NCI-H446 (cell line): ENCODE results near the gene TSPAN5.
A peak's percentile ranks its signal among the peaks of the same experiment; 100 is the strongest.

Experiments used
- DNase-seq, 2 experiments: peaks; one replicate each; lab custom pipeline; 2025; lab: John Stamatoyannopoulos, UW

TSPAN5 gene

DNA sequence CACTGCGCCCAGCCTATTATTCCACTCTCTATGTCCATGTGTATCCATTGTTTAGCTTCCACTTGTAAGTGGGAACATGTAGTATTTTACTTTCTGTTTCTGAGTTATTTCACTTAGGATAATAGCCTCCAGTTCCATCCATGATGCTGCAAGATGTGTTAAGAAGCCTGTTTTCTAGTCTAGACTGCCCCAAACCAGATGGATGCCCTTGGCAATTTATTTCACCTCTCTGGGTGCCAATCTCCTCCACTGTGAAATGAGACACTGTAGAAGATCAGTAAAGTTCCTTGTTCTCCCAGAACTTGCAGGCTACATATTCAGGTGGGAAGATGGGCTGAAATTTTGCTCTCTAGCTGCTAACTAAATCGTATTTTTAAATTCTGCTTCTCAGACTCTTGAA is 72.8 kb downstream of the TSPAN5 start:
- no peak for DNase-seq

DNA sequence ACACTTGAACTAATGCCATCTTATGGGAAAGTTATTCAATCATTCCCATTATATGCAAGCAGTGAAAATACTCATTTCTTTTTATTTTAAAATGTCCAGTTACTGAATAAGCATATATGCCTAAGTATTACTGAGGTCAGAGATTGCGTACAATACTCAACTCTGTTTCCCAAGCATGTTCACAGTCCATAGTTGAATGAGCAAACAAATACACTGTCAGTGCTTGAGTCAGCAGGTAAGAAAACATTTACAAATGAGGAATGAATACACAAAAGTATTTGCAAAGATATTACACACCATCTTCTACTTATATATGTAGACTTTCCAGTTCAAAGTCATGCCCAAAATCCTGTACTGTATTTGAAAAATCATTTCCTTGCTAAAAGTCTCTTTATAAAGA is 74.1 kb downstream of the TSPAN5 start:
- DNase-seq = no peak

DNA sequence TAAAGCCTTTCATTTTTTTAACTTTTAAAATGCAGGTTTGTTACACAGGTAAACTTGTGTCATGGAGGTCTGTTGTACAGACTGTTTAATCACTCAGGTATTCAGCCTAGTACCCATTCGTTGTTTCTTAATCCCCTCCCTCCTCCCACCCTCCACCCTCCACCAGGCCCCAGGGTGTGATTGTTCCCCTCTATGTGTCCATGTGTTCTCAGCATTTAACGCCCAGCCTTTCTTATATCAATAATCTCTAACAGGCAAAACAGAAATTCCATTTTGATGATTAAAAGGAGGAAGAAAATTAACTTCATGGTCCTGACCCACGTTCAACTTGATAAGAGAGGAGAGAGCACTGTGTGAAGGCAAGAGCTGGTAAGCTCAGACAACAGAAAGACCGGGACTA is 75.1 kb downstream of the TSPAN5 start:
- no peak for DNase-seq

DNA sequence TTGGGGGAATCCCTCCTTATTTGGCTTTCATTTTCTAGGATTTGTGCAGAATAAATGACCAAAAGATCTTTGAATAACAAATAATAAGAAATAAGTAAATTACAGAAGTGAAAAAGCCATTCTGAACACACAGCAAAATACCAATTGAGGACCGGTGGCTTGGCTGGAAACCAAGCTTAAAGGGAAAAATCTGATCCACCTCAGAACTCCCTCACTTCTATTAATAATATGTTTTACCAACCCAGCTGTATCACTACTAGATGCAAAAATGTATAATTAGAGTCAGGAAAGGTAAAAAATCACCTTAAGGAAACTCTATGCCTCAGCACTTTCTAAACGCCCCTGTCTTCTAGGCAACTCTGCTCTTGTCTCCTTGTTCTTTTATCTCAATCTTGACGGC is 77.3 kb downstream of the TSPAN5 start:
- DNase-seq = no peak

DNA sequence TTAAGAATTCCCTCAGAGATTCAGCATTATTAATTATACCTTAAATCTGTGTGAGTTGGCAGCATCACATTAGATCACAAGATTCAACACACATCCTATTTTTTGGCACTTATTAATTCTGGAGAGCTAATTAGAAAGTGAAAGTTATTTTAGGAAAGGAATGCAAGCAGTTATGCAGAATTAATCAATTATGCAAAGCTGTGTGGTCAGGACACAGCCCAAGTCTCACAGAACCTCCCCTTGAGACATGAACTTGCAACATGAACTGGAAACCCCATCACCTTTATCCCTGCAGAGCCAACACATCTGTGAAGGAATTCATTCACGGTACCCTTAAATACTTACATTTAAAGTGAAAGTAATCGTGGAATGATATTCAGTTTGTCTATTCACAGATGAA is 80.5 kb downstream of the TSPAN5 start:
- DNase-seq = peak in 1 of 2 experiments; percentile 34

DNA sequence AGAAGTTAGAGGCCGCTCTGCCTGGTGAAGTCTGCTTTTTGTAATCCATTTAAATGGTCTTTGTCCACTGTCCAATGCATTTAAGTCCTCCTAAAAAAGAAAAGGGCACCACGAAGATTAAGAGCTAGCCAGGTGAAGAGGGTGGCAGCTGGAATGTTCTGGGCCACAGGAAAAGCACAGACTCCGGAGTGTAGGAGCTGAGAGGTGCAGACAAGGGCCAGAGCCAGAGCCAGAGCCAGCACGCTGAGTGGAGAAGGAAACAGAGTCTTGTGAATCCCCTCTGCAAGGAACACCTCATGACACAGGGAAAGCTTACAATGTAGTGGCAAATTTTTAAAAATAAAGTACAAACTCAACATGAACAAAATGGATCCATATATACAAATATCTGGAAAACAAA is 83.6 kb downstream of the TSPAN5 start:
- no peak for DNase-seq

DNA sequence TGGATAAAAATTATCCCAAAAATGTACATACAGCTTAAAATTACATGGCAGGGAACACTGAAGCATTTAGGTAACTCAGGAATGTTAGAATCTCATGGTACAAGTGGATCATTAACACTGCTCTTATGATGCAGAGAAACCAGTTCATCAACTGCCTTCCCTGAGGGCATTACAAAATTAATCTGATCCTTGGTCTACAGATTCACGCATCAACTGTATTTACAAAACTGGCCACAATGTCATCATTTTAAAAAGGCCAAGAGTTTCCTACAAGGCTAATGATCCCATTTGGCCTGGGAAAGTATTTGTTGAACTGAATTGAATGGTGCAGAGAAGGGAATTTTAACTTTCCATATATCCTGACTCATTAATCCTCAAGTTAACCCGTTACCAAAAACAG is 84.6 kb downstream of the TSPAN5 start:
- DNase-seq = no peak

DNA sequence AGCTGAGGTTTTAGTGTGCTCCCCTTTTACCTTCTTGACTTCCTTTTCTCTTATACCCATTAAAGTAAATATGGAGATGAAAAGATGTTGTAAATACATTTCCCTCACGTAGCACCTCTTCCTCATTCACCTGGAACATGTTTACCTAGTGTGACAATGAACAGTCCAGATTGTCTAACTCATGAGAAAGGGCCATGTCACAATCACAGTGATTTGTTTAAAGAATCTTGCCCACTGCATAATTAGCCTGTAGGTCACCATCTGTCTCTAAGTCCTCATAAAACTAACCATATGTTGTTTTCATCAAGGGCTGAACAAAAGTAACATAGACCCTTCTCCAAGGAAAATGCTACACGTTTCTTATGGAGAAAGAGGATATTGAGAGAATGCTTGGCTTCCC is 85.7 kb downstream of the TSPAN5 start:
- peak in 1 of 2 experiments; percentile 48 for DNase-seq

DNA sequence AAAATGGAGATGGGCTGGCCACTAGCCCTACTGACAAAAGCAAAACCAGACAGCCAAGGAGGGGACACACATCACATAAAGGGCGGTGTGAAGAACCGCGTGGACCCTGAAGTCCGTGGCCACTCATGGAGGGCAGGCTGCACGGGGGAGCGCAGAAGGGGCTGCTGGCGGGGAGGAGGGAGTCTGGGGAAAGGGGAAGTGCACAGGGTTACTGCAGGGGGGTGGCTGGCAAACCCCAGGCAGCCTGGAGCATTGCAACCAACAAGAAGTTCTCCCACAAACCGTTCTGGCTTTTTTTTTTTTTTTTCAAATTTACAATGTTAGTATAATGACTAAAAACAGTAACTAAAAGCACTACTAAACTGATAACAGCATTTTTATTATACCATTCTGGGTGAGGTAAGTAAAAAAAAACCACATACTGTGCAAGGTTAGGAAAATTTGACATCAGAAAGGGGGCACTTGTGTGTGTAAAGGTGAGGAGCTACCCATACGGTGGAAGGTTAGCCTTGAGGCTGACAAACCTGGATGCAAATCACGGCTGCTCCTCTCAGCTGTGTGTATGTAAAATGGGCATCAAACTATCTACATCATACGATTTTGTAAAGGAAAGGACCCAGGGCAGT is 87.1 kb downstream of the TSPAN5 start:
- no peak for DNase-seq

DNA sequence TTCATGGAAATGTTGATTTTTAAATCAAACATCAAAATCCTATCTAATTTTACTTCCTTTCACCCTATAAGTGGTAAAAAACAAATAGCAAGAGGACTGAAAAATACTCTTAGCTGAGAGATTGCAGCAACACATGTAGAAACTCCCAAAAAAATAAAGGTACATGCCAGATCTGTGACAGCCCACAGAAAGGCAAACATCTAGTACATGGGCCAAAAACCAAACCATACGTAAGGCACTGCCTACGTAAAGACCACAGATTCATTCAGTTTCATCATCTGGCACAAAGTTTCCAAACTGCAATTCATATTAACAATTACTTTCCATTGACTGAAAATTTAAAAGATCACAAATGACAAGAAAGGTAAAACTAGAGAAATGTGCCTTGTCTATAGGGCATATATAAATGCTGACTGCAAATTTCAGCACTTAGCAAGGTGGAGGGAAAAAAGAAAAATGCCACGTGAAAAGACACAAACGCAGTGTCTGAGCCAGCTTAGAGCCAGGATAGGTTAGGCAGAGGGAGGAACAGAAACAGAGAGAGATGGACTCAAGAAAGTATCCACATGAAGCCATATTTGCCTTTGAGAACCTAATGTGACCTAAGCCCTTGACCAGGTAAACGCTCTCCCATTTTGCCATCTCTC is 88.1 kb downstream of the TSPAN5 start:
- DNase-seq = peak in 1 of 2 experiments; percentile 6

DNA sequence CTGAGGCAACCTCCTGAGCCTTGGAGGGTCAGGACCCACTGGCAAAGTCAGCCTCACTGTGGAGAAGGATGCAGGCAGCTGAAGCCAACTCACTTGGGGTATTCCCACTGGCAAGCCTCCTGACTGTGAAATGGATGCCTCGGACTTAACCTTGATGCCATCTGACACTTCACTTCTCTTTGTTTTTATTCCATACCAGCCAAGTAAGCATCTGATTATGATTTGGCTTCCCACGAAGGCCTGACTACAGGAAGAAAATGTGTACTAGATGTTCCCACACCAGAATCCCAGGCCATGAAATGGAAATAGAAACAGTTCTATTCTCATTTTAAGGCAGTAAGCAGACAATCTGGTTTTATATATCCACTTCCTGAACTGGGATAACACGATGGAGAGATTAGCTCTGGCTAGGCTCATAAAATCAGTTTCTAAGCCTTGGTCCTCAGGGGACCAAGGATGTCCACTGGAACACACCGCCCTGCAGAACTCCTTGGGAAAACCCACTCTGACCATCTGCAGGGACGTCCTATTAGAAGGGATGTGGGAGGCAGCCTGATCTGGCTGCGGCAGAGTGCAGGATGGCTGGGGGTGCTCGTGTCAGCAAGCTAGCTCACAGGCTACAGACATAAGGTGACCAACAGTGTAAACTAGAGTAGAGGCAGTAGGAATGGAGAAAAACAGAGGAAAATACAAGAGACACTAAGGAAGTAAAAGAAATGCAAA is 89.3 kb downstream of the TSPAN5 start:
- peak in 1 of 2 experiments; percentile 58 for DNase-seq

DNA sequence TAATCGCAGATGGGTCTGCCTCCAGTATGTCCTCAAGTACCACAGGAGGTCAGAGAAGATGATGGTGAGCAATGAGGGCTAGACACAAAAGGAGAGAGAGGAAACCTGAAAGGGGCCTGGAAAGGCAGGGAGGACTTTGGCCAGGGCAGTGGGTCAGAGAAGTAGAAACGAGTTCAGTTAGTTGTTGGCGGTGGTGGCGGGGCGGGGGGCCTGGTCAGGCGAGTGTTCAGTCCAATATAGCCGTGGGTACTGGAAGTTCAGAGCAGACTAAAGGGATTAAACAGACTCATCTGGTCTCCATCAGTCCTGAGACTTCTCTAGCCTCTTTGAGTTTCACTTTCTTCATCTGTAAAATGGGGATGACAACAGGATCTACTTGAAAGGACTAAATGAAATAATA is 90.8 kb downstream of the TSPAN5 start:
- no peak for DNase-seq

DNA sequence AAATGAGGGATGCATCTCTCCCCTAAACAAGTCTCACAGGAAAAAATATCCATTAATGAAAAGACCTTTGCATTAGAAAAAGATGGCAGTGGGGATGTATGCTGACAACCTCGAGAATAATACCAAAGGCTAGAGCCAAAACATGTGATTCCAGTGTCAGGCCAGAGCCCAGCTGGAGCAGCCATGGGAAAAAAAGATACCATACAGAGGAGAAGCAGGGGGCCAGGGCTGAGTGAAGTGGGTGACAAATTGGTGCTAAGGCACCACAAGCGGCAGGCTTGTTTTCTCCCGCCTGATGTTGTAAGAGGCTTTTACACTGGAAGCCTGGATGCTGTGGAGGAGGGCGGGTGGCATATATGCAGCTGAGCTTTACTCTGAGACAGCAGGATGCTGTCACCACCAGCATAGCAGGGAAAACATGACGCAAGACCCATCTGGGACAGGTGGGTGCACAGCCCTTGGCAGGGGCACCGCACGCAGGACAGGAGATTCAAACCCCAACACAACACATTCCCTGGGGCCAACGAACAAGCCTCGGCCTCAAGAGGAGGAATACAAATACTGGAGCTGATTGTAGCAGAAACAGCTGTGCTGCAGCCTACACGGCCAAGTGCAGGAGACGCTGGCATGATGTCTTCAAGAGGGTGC is 91.9 kb downstream of the TSPAN5 start:
- peak in 1 of 2 experiments; percentile 14 for DNase-seq

DNA sequence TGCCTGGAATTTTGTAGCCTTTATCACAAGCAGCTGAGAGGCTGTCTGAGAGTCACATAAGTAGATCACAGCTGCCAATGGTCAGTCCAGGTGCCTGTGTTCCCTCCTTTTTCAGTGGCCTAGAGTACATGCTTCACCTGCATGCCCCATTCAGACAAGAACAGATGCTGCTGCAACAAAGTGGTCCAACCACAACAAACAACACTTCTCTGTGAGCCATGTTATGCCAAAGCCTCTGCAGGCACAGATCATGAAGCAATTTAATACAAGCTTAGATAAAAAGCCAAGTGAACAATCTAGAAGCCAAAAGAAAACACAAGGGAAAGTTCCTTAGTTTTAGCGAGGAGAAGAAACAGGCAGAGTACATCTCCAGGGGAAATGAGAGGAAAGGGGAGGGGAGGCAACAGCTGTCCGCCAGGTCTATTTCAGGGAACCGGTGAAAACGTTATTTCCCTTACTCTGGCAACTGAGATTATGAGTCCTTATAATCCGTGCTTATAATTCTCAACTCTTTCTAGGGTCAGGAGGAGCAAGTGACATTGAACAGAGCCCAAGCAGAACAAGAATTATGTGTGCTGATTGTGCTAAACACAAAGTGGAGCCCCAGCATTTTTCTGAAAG is 92.6 kb downstream of the TSPAN5 start:
- no peak for DNase-seq

DNA sequence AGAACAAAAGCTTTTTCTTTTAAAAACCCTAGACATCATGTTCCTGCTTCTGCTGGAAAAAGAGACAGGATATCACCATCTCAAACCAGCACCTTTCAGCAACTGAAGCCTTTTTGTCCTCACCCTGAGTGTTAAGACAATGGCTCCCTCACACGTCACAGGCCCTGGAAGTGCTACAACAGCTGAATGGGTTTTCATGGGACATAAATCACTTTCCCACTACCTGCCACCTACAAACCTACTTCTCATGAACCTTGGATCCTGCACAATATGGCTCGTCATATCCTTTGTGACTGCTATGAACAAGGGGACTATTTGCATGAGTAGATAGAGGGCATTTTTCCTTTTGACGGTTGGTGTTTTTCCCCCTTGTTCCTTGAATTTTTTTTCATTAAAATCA is 93.6 kb downstream of the TSPAN5 start:
- no peak for DNase-seq

DNA sequence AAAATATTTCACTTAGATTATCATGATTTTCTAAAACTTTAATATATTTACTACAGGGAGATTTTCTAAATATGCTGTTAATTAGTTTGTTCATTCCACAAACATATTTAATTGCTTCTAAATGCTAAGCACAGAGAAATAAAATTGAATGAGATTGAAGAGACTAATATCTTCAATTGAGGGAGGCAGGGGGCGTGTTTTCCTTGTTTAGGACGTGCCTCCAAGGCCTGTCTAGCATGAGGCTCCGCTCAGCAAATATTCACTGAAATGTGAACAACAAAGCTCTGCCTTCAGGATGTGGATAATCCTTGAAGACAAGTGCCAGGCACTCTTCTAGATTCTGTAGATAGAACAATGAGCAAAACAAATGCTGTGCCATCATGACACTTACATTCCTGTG is 98.1 kb downstream of the TSPAN5 start:
- no peak for DNase-seq

DNA sequence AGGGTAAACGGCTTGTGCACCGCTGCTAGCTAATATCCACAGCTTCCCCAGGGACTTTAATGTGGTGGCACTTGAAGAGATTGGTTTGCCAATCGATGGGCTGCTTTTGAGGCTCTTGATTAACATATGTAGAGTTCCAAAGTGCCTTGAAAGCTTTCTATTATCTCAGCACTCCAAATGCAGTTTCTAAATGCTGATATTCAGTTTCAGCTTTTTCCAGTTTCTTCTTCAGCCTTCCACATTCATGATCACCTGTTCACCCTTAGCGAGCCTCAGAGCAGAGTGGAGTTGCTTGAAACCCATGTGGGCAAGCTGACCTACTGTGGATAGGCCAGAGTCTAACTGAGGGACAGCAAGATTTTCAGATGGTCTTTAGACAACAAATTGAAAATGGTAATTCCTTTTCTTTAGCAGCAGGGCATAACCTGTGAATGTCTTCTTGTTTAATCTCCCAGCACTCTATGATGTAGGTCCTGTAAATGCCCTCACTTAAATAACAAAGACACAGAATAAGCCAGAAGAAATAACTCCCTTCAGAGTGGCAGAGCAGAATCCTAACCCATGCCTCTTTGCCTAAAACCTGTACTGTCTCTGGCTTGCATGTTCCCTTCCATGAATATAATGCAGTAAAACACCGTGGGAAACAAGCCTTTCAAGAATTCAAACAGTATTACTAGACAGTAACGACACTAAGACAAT is 99.8 kb downstream of the TSPAN5 start:
- DNase-seq = no peak

DNA sequence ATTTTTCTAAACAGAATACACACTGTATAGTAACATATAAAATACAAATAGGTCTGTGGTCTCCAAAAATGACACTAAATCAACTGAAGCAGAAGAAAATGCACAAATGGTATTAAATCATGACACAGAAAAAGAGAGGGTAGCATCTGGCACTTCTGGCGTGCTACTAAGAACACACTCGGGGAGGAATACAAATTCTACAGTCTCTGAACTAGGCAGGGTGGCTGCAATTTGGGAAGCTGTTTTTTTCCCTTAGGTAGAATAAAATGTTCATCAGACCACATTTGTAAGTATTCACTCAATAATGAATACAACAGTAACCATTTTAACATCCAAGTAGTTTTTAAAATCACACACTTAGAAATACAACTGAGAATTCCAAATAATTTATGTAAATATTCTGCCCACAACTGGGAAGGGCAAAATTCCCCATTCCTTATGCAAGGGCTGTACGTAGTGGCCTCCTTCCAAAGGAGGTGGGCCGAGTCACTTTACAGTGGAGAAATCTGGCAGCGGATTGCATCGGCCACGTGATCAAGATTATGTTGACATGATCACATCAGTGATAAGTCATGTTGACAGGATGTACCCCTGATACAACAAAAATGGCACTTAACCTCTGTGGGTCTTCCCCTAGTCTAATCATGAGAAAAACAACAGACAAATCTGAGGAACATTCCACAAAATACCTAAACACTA is 101.1 kb downstream of the TSPAN5 start:
- peak; percentile 54 to 82 for DNase-seq

DNA sequence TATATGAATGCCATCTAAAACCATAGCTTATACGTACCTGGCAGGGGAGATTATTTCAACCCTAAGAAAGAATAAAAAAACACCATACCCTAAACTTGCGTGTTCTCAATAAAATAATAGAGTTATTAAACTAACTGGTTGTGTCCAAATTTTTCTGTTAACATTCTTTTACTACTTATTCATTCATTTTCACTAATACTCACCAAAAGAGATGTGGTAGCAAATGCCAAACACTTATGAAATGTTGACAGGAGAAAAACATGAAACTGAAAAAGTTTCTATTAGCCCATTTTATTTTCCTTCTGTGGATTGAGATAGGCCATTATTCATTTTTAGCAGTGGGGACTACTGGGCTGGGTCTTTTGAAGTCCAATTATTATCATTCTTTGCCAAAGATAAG is 102.0 kb downstream of the TSPAN5 start:
- no peak for DNase-seq

DNA sequence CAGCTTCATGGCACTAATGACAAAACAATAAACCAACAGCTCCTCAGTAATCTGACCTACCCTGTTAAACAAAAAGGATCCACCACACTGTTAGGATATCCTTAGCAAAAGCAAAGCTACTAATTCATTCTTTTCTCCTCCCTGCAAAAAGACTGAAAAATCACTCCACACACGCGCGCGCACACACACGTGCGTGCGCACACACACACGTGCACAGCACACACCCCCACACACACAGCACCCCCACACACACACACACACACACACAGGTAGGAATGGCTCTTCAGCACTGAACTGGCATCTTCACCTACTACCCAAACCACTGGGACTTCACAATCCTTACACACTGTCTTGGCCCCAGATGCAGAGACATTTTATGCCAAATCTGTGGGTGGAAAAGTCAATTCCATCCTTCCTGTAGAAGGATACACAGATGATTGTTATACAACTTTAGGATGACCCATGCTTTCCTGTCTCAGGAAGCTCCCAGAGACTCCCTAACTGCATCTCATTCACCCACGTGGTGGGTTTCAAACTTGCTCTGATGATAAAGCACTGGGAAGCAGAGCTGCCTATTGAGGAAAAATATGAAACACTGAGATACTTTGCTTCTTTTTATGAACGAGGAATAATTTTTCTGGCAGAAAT is 102.5 kb downstream of the TSPAN5 start:
- peak in 1 of 2 experiments; percentile 17 for DNase-seq
